IMR-90 (cell line): ENCODE measurements around the gene HMGCS2. TPM values are rescaled to one million over a fixed set of nuclear protein-coding genes. Genes with fewer than 3 reads are reported as not detected.
A peak's percentile ranks its signal among the peaks of the same experiment; 100 is the strongest.

Experiments
- ATAC-seq: fragments of 200-7000 bp; cut with Tn5 transposase; 2 replicates; pipeline ENCODE4 v1.9.1; 2020; ENCODE audit warnings: low read depth, mild to moderate bottlenecking, moderate library complexity
- BruUV-seq: library from RNA; stranded (reverse); fragments of 400-500 nt; replicated peaks from 2 replicates; lab custom pipeline; 2021; lab: Mats Ljungman, UMichigan
- CTCF ChIA-PET: fragments of 300-600 bp; formaldehyde crosslinking; extraction: SDS; loops from one replicate; lab custom pipeline; 2021; ENCODE audit warnings: antibody characterized with exemption; lab: Yijun Ruan, JAX
- POLR2A ChIA-PET: fragments of 300-600 bp; sonication (Branson Sonifier 250); formaldehyde crosslinking; loops from one replicate; lab custom pipeline; 2022; ENCODE audit warnings: antibody characterized with exemption; ENCODE audit not compliant: unreplicated experiment; lab: Charles Lee
- DNase-seq: peaks from one replicate; pipeline ENCODE4 v3.0.0; 2013
- H2AFZ ChIP-seq: replicated peaks from 2 replicates; pipeline ENCODE3; 2013; ENCODE audit warnings: low read length, mild to moderate bottlenecking; ENCODE audit not compliant: poor library complexity
- H2AK5ac ChIP-seq: 2 replicates; pipeline ENCODE4 v1.6.1; 2013; ENCODE audit warnings: low read depth, low read length, inconsistent platforms
- H2AK9ac ChIP-seq: replicated peaks from 2 replicates; pipeline ENCODE3; 2013; ENCODE audit warnings: mild to moderate bottlenecking, low read depth, low read length, moderate library complexity; ENCODE audit not compliant: poor library complexity
- H2BK120ac ChIP-seq: 2 replicates; pipeline ENCODE4 v1.6.1; 2013; ENCODE audit warnings: low read depth, low read length, inconsistent platforms
- H2BK15ac ChIP-seq: 3 replicates; pipeline ENCODE4 v1.6.1; 2013; ENCODE audit warnings: low read depth, low read length, inconsistent platforms
- H2BK20ac ChIP-seq: 2 replicates; pipeline ENCODE4 v1.6.1; 2013; ENCODE audit warnings: low read depth, mild to moderate bottlenecking, inconsistent platforms, low read length, moderate library complexity
- H2BK5ac ChIP-seq: 2 replicates; pipeline ENCODE4 v1.6.1; 2013; ENCODE audit warnings: mild to moderate bottlenecking, low read depth, low read length, inconsistent platforms; ENCODE audit not compliant: poor library complexity, severe bottlenecking
- H3K14ac ChIP-seq: replicated peaks from 2 replicates; pipeline ENCODE4 v1.6.1; 2013; ENCODE audit warnings: low read depth, low read length, inconsistent platforms
- H3K18ac ChIP-seq: 2 replicates; pipeline ENCODE4 v1.6.1; 2013; ENCODE audit warnings: low read depth, low read length, control low read depth
- H3K23ac ChIP-seq: 2 replicates; pipeline ENCODE4 v1.6.1; 2013; ENCODE audit warnings: low read depth, low read length, inconsistent platforms
- H3K27ac ChIP-seq: 2 replicates; pipeline ENCODE4 v1.5.1; 2013; ENCODE audit warnings: mild to moderate bottlenecking, control low read depth, low read length; ENCODE audit not compliant: insufficient read depth
- H3K27me3 ChIP-seq: 2 replicates; pipeline ENCODE4 v1.6.1; 2013; ENCODE audit warnings: low read length; ENCODE audit not compliant: control insufficient read depth, insufficient read depth
- H3K36me3 ChIP-seq: 2 replicates; pipeline ENCODE4 v1.6.1; 2013; ENCODE audit warnings: low read length, mixed read lengths; ENCODE audit not compliant: control insufficient read depth, insufficient read depth
- H3K4ac ChIP-seq: 2 replicates; pipeline ENCODE4 v1.6.1; 2013; ENCODE audit warnings: low read depth, low read length, inconsistent platforms
- H3K4me1 ChIP-seq: 2 replicates; pipeline ENCODE4 v1.6.1; 2013; ENCODE audit warnings: low read length, mixed read lengths; ENCODE audit not compliant: control insufficient read depth, insufficient read depth
- H3K4me2 ChIP-seq: 2 replicates; pipeline ENCODE4 v1.6.1; 2013; ENCODE audit warnings: low read depth, mild to moderate bottlenecking, control low read depth, low read length, moderate library complexity
- H3K4me3 ChIP-seq: 2 replicates; pipeline ENCODE4 v1.5.1; 2013; ENCODE audit warnings: low read depth, mild to moderate bottlenecking, control low read depth, low read length, moderate library complexity; ENCODE audit not compliant: insufficient read depth
- H3K56ac ChIP-seq: 2 replicates; pipeline ENCODE4 v1.6.1; 2013; ENCODE audit warnings: low read length, inconsistent platforms; ENCODE audit not compliant: insufficient read depth; ENCODE audit errors: extremely low read depth
- H3K79me1 ChIP-seq, 2 experiments: 2 replicates each; pipeline ENCODE4 v1.6.1; 2013; ENCODE audit warnings: low read length in 2 of 2, inconsistent platforms in 1 of 2, low read depth in 1 of 2
- H3K9ac ChIP-seq: 2 replicates; pipeline ENCODE4 v1.6.1; 2013; ENCODE audit warnings: low read depth, low read length, control low read depth
- H3K9me1 ChIP-seq: 2 replicates; pipeline ENCODE4 v1.6.1; 2013; ENCODE audit warnings: low read length, inconsistent platforms; ENCODE audit not compliant: insufficient read depth
- H3K9me3 ChIP-seq: 2 replicates; pipeline ENCODE4 v1.6.1; 2013; ENCODE audit warnings: low read length; ENCODE audit not compliant: control insufficient read depth, insufficient read depth
- H4K20me1 ChIP-seq: 2 replicates; pipeline ENCODE4 v1.6.1; 2013; ENCODE audit warnings: low read length, inconsistent platforms; ENCODE audit not compliant: insufficient read depth
- H4K5ac ChIP-seq: 2 replicates; pipeline ENCODE4 v1.6.1; 2013; ENCODE audit warnings: mild to moderate bottlenecking, low read depth, low read length, control low read depth
- H4K8ac ChIP-seq, 2 experiments: 2 replicates each; pipeline ENCODE4 v1.6.1; 2013; ENCODE audit warnings: low read depth in 2 of 2, low read length in 2 of 2, control low read depth in 1 of 2, inconsistent platforms in 1 of 2
- H4K91ac ChIP-seq: 2 replicates; pipeline ENCODE4 v1.6.1; 2013; ENCODE audit warnings: low read depth, low read length, inconsistent platforms; ENCODE audit not compliant: insufficient read depth
- BHLHE40 ChIP-seq: fragments of 150-350 bp; IDR thresholded peaks from 2 replicates; pipeline ENCODE4 v1.6.1; 2016; ENCODE audit warnings: mild to moderate bottlenecking, low read depth, low read length
- CHD1 ChIP-seq: IDR thresholded peaks from 2 replicates; pipeline ENCODE4 v1.6.1; 2012; ENCODE audit warnings: low read depth, low read length, improper control_type of control experiment
- CTCF ChIP-seq: conservative IDR thresholded peaks from 2 replicates; pipeline ENCODE4 v1.5.1; 2012; ENCODE audit warnings: mild to moderate bottlenecking, low read depth, low read length, improper control_type of control experiment
- ELK1 ChIP-seq: fragments of 150-350 bp; IDR thresholded peaks from 2 replicates; pipeline ENCODE4 v1.6.1; 2016; ENCODE audit warnings: low read depth, mild to moderate bottlenecking, low read length, moderate library complexity, borderline replicate concordance
- FOS ChIP-seq: fragments of 150-350 bp; IDR thresholded peaks from 2 replicates; pipeline ENCODE4 v1.6.1; 2016; ENCODE audit warnings: low read depth, low read length
- MAFK ChIP-seq: IDR thresholded peaks from 2 replicates; pipeline ENCODE4 v1.6.1; 2012; ENCODE audit warnings: low read depth, low read length, improper control_type of control experiment
- MAZ ChIP-seq: IDR thresholded peaks from 2 replicates; pipeline ENCODE4 v1.6.1; 2012; ENCODE audit warnings: low read depth, mild to moderate bottlenecking, low read length, improper control_type of control experiment, moderate library complexity, borderline replicate concordance
- MXI1 ChIP-seq: IDR thresholded peaks from 2 replicates; pipeline ENCODE4 v1.6.1; 2012; ENCODE audit warnings: low read depth, mild to moderate bottlenecking, low read length, moderate library complexity, borderline replicate concordance
- POLR2A ChIP-seq: IDR thresholded peaks from 2 replicates; pipeline ENCODE4 v1.6.1; 2012; ENCODE audit warnings: mild to moderate bottlenecking, low read depth, low read length
- RAD21 ChIP-seq: IDR thresholded peaks from 2 replicates; pipeline ENCODE4 v1.6.1; 2012; ENCODE audit warnings: low read length, improper control_type of control experiment
- RCOR1 ChIP-seq: IDR thresholded peaks from 2 replicates; pipeline ENCODE4 v1.6.1; 2012; ENCODE audit warnings: mild to moderate bottlenecking, low read length, improper control_type of control experiment; ENCODE audit not compliant: insufficient replicate concordance
- RFX5 ChIP-seq: IDR thresholded peaks from 2 replicates; pipeline ENCODE4 v1.8.0; 2012; ENCODE audit warnings: low read depth, mild to moderate bottlenecking, low read length, moderate library complexity
- SMC3 ChIP-seq: fragments of 150-350 bp; IDR thresholded peaks from 2 replicates; pipeline ENCODE4 v1.6.1; 2016; ENCODE audit warnings: low read depth, mild to moderate bottlenecking, antibody characterized with exemption, low read length, moderate library complexity
- WGBS, 2 experiments: methylation state at CpG; one replicate each; pipeline versions ENCODE4 v1.1.5 to v1.1.7; 2013; ENCODE audit warnings: missing lambda C conversion rate in 2 of 2; ENCODE audit not compliant: insufficient read length in 1 of 2; ENCODE audit errors: extremely low coverage in 2 of 2; 5-methylcytosine and 5-hydroxymethylcytosine counted together
- dilution Hi-C: fragments of 300-500 bp; cut with HindIII; formaldehyde crosslinking; loops from one replicate; pipeline ENCODE4 v1.14.3; 2018; ENCODE audit warnings: low sequenced_read_pairs; ENCODE audit not compliant: unreplicated experiment
- in situ Hi-C: fragments of 300-500 bp; cut with MboI; formaldehyde crosslinking; loops from 3 replicates; pipeline ENCODE4 v1.14.3; 2019; ENCODE audit warnings: low sequenced_read_pairs, inconsistent platforms, mixed read lengths
- intact Hi-C: fragments of 100-400 bp; cut with micrococcal nuclease; formaldehyde crosslinking; loops from 2 replicates; pipeline ENCODE4 v1.10.0; 2022
- polyA plus RNA-seq, 3 experiments: library from polyadenylated mRNA; depleted of rRNA; stranded (reverse); fragments of >200 nt; gene quantifications; 2 replicates each; pipeline ENCODE4 v1.2.3, GENCODE V29; 2012; ENCODE audit warnings: low replicate concordance in 1 of 3
- total RNA-seq: library from RNA; depleted of rRNA; stranded (reverse); fragments of >200 nt; gene quantifications from 2 replicates; pipeline ENCODE4 v1.2.3, GENCODE V29; 2012

Gene HMGCS2
- total and polyA plus RNA-seq, 2 of the 4 experiments (the other 2 are of a cell fraction): not detected

GRCh38 chr1:119815361-119815760 is 46.7 kb upstream of the HMGCS2 start:
- no peaks in the 10 kb centered on the region for H4K20me1 ChIP-seq
- H3K79me1 ChIP-seq: no peaks in the 10 kb centered on the region
- no peak overlapping the region for H3K56ac ChIP-seq
- H3K36me3 ChIP-seq: no peaks in the 10 kb centered on the region
- dilution Hi-C loops: no loop called here
- DNase-seq: peak; percentile 75
- peak overlapping the region; percentile 50 for H2BK120ac ChIP-seq
- no peak overlapping the region for H3K4me2 ChIP-seq
- no peak overlapping the region for H2AFZ ChIP-seq
- peak overlapping the region in 1 of 2 experiments; percentile 56; a peak in 2 of 4 replicates for H4K8ac ChIP-seq
- H3K9me3 ChIP-seq: no peaks in the 10 kb centered on the region
- no peak overlapping the region for H2AK9ac ChIP-seq
- peak overlapping the region; percentile 53; the same call in 1 of the 2 replicates for H3K18ac ChIP-seq
- peak overlapping the region; percentile 67; the same call in 1 of the 2 replicates for H3K4ac ChIP-seq
- ATAC-seq: peak; percentile 65
- H4K91ac ChIP-seq: 0 out of 2 replicates have a peak overlapping the region, but pooled peaks have one; percentile 58
- no peak for TF ChIP-seq CTCF
- TF ChIP-seq FOS: no peak
- no peak for TF ChIP-seq RAD21
- TF ChIP-seq POLR2A: no peak
- no peak for TF ChIP-seq MAFK
- TF ChIP-seq MXI1: no peak
- no peak for TF ChIP-seq BHLHE40
- no peak for TF ChIP-seq SMC3
- no peak for TF ChIP-seq RFX5
- no peak for TF ChIP-seq RCOR1
- no peak for TF ChIP-seq CHD1
- TF ChIP-seq MAZ: no peak
- no peak for TF ChIP-seq ELK1
- H2AK5ac ChIP-seq: no peak overlapping the region
- ChIA-PET CTCF (interaction anchor here (0.9 kb wide), 2 partner anchors 51 to 133 kb away, joined by 3 to 6 read pairs; no protein-coding TSS in a partner anchor), POLR2A (no interaction called here)
- peak overlapping the region; percentile 75; the same call in 1 of the 2 replicates for H2BK20ac ChIP-seq
- H4K5ac ChIP-seq: peak overlapping the region; percentile 22; the same call in 1 of the 2 replicates
- in situ Hi-C loops: loop anchor here (10.0 kb wide), 1 partner anchor 61 kb away; no protein-coding TSS in a partner anchor
- peak overlapping the region; percentile 9 for H2BK5ac ChIP-seq
- 72% methylated on average over 2 of the region's 3 CpGs; no CpG with 5 or more reads in 1 of the 2 experiments for WGBS, 2 experiments
- H3K14ac ChIP-seq: peak overlapping the region; percentile 3; the same call in 1 of the 2 replicates
- intact Hi-C loops: no loop called here
- no peaks in the 10 kb centered on the region for H3K27me3 ChIP-seq
- H2BK15ac ChIP-seq: peak overlapping the region; percentile 52; the same call in 2 of the 3 replicates
- H3K4me1 ChIP-seq: peaks cover 6% of the 10 kb centered on the region; the same call in 1 of the 2 replicates
- peaks cover 3% of the 10 kb centered on the region; the same call in 1 of the 2 replicates for H3K9me1 ChIP-seq
- H3K9ac ChIP-seq: no peak overlapping the region
- no peak overlapping the region for H3K27ac ChIP-seq
- H3K23ac ChIP-seq: no peak overlapping the region
- no TSS peak for BruUV-seq
- H3K4me3 ChIP-seq: no peak overlapping the region
